PC-3 (cell line): ENCODE data around the gene ATAD3B.
"Not testable (repeated sequence)": the region's sequence is repeated elsewhere in the genome, so short reads cannot be mapped to it uniquely, and the experiment has no call there.

ENCODE experiments used
- CTCF ChIP-seq: fragments of 300-600 bp; sonication (generic); conservative IDR thresholded peaks from 2 replicates; pipeline ENCODE4 v1.5.1; 2017; ENCODE audit warnings: antibody characterized with exemption, low read depth, mild to moderate bottlenecking, low read length
- EZH2 ChIP-seq: fragments of 300-600 bp; sonication (generic); IDR thresholded peaks from one replicate; pipeline ENCODE4 v1.6.1; 2017; ENCODE audit warnings: antibody characterized with exemption, mild to moderate bottlenecking, low read length; ENCODE audit not compliant: unreplicated experiment
- EZH2phosphoT487 ChIP-seq: fragments of 300-600 bp; sonication (generic); IDR thresholded peaks from 2 replicates; pipeline ENCODE4 v1.6.1; 2018; ENCODE audit warnings: mild to moderate bottlenecking, antibody characterized with exemption, low read length, borderline replicate concordance

GRCh38 chr1:1446631-1447030 is 24.9 kb upstream of the ATAD3B start:
- not testable (repeated sequence) for TF ChIP-seq CTCF, EZH2, EZH2phosphoT487
